Measurements from ENCODE around the gene CRYZL1. TPM values are rescaled to one million over a fixed set of nuclear protein-coding genes. Genes with fewer than 3 reads are reported as not detected.

The CRYZL1 gene
- total RNA-seq, 1 experiment from 2014 or later: 43.0 TPM

DNA sequence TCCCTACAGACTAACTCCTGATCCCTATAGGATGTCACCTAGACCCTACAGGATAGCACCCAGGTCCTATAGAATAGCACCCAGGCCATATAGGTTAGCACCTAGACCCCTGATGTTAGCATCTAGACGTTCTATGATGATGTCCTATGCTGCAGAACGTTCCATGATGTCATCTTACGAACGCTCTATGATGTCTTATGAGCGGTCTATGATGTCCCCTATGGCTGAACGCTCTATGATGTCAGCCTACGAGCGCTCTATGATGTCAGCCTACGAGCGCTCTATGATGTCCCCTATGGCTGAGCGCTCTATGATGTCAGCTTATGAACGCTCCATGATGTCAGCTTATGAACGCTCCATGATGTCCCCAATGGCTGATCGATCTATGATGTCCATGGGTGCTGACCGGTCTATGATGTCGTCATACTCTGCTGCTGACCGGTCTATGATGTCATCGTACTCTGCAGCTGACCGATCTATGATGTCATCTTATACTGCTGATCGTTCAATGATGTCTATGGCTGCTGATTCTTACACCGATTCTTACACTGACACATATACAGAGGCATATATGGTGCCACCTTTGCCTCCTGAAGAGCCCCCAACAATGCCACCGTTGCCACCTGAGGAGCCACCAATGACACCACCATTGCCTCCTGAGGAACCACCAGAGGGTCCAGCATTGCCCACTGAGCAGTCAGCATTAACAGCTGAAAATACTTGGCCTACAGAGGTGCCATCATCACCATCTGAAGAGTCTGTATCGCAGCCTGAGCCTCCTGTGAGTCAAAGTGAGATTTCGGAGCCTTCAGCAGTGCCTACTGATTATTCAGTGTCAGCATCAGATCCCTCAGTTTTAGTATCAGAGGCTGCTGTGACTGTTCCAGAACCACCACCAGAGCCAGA, 89.2 kb downstream of the CRYZL1 start:
- no peak overlapping the region for H3K4me3 ChIP-seq (replicated peaks in 1 of 2; ENCODE audit: low read depth in 1 of 2, low read length in 2 of 2)
- ChIA-PET CTCF (no interaction called here), POLR2A (no interaction called here), RAD21 (ENCODE audit: low non-redundant PET in 1 of 2, low total read pairs in 2 of 2, uncharacterized antibody in 2 of 2, unreplicated experiment in 2 of 2) (no interaction called here)
- intact Hi-C loops (cut with micrococcal nuclease): no loop called here
- no peaks in the 10 kb centered on the region for H3K27me3 ChIP-seq (ENCODE audit: insufficient read depth, low read length)
- peak; percentile 7; the same call in 1 of the 2 replicates for TF ChIP-seq JUND (IDR thresholded peaks at IDR 0.05)
- TF ChIP-seq POLR2AphosphoS5 (IDR thresholded peaks at IDR 0.05; ENCODE audit: low read depth, low read length): 0 out of 2 replicates have a peak, but pooled peaks have one; percentile 2
- TF ChIP-seq, protein P1, sequence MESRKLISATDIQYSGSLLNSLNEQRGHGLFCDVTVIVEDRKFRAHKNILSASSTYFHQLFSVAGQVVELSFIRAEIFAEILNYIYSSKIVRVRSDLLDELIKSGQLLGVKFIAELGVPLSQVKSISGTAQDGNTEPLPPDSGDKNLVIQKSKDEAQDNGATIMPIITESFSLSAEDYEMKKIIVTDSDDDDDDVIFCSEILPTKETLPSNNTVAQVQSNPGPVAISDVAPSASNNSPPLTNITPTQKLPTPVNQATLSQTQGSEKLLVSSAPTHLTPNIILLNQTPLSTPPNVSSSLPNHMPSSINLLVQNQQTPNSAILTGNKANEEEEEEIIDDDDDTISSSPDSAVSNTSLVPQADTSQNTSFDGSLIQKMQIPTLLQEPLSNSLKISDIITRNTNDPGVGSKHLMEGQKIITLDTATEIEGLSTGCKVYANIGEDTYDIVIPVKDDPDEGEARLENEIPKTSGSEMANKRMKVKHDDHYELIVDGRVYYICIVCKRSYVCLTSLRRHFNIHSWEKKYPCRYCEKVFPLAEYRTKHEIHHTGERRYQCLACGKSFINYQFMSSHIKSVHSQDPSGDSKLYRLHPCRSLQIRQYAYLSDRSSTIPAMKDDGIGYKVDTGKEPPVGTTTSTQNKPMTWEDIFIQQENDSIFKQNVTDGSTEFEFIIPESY (IDR thresholded peaks at IDR 0.05; ENCODE audit: extremely low read depth, insufficient replicate concordance, low read length): no peak
- H4K20me1 ChIP-seq (ENCODE audit: insufficient read depth): peaks cover 52% of the 10 kb centered on the region
- H3K4me1 ChIP-seq (ENCODE audit: control insufficient read depth in 1 of 2, insufficient read depth in 2 of 2, low read length in 2 of 2): no peaks in the 10 kb centered on the region
- H2AFZ ChIP-seq (ENCODE audit: low read depth, low read length, poor library complexity, severe bottlenecking): no peak overlapping the region
- DNase-seq (ENCODE audit: low read depth, low spot score) (no peak), ATAC-seq (peak; percentile 27)
- no peaks in the 10 kb centered on the region for H3K9me3 ChIP-seq (ENCODE audit: control insufficient read depth in 1 of 2, insufficient read depth in 1 of 2, low read depth in 1 of 2, low read length in 2 of 2)
- H3K9ac ChIP-seq (ENCODE audit: low read length): no peak overlapping the region
- H3K4me2 ChIP-seq (ENCODE audit: low read length): no peak overlapping the region
- no peak overlapping the region for H3K27ac ChIP-seq (ENCODE audit: low read depth, low read length)
- peaks cover 75 to 87% of the 10 kb centered on the region in 2 experiments for H3K36me3 ChIP-seq (ENCODE audit: control insufficient read depth in 1 of 2, insufficient read depth in 2 of 2, low read length in 2 of 2)
- no peaks in the 10 kb centered on the region for H3K9me2 ChIP-seq (ENCODE audit: insufficient read depth)
- BruUV-seq (replicated peaks): no TSS peak
- H3K79me2 ChIP-seq (ENCODE audit: insufficient read depth, low read length): peaks cover 100% of the 10 kb centered on the region

DNA sequence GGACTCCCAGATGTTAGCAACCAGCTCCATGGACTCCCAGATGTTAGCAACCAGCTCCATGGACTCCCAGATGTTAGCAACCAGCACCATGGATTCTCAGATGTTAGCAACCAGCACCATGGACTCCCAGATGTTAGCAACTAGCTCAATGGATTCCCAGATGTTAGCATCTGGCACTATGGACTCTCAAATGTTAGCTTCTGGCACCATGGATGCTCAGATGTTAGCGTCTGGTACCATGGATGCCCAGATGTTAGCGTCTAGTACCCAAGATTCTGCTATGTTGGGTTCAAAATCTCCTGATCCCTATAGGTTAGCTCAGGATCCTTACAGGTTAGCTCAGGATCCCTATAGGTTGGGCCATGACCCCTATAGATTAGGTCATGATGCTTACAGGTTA, 89.9 kb downstream of the CRYZL1 start:
- H3K27me3 ChIP-seq (ENCODE audit: insufficient read depth, low read length): no peaks in the 10 kb centered on the region
- H4K20me1 ChIP-seq (ENCODE audit: insufficient read depth): peaks cover 48% of the 10 kb centered on the region
- H3K9me2 ChIP-seq (ENCODE audit: insufficient read depth): no peaks in the 10 kb centered on the region
- no peak overlapping the region for H3K9ac ChIP-seq (ENCODE audit: low read length)
- H3K36me3 ChIP-seq (ENCODE audit: control insufficient read depth in 1 of 2, insufficient read depth in 2 of 2, low read length in 2 of 2): peaks cover 75 to 87% of the 10 kb centered on the region in 2 experiments
- DNase-seq (ENCODE audit: low read depth, low spot score): no peak
- ChIA-PET RAD21 (ENCODE audit: low non-redundant PET in 1 of 2, low total read pairs in 2 of 2, uncharacterized antibody in 2 of 2, unreplicated experiment in 2 of 2) (no interaction called here), POLR2A (no interaction called here), CTCF (no interaction called here)
- H3K4me1 ChIP-seq (ENCODE audit: control insufficient read depth in 1 of 2, insufficient read depth in 2 of 2, low read length in 2 of 2): no peaks in the 10 kb centered on the region
- no peak overlapping the region for H3K27ac ChIP-seq (ENCODE audit: low read depth, low read length)
- TF ChIP-seq, protein P2, sequence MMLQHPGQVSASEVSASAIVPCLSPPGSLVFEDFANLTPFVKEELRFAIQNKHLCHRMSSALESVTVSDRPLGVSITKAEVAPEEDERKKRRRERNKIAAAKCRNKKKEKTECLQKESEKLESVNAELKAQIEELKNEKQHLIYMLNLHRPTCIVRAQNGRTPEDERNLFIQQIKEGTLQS (IDR thresholded peaks at IDR 0.05): no peak
- TF ChIP-seq CBX3 (IDR thresholded peaks at IDR 0.05; ENCODE audit: low read depth): no peak
- TF ChIP-seq ELF1 (IDR thresholded peaks at IDR 0.05; ENCODE audit: borderline replicate concordance, low read depth): no peak
- 0 out of 2 replicates have a peak, but pooled peaks have one; percentile 3 for TF ChIP-seq POLR2AphosphoS5 (IDR thresholded peaks at IDR 0.05; ENCODE audit: low read depth, low read length)
- TF ChIP-seq, protein P3, sequence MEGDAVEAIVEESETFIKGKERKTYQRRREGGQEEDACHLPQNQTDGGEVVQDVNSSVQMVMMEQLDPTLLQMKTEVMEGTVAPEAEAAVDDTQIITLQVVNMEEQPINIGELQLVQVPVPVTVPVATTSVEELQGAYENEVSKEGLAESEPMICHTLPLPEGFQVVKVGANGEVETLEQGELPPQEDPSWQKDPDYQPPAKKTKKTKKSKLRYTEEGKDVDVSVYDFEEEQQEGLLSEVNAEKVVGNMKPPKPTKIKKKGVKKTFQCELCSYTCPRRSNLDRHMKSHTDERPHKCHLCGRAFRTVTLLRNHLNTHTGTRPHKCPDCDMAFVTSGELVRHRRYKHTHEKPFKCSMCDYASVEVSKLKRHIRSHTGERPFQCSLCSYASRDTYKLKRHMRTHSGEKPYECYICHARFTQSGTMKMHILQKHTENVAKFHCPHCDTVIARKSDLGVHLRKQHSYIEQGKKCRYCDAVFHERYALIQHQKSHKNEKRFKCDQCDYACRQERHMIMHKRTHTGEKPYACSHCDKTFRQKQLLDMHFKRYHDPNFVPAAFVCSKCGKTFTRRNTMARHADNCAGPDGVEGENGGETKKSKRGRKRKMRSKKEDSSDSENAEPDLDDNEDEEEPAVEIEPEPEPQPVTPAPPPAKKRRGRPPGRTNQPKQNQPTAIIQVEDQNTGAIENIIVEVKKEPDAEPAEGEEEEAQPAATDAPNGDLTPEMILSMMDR (IDR thresholded peaks at IDR 0.05 in 2 of 3, conservative IDR thresholded peaks at IDR 0.05 in 1 of 3; ENCODE audit: borderline replicate concordance in 1 of 3, insufficient read depth in 1 of 3, low read depth in 2 of 3, low read length in 2 of 3): no peak
- no peak for ATAC-seq
- no peaks in the 10 kb centered on the region for H3K9me3 ChIP-seq (ENCODE audit: control insufficient read depth in 1 of 2, insufficient read depth in 1 of 2, low read depth in 1 of 2, low read length in 2 of 2)
- no peak overlapping the region for H3K4me3 ChIP-seq (replicated peaks in 1 of 2; ENCODE audit: low read depth in 1 of 2, low read length in 2 of 2)
- intact Hi-C loops (cut with micrococcal nuclease): no loop called here
- BruUV-seq (replicated peaks): no TSS peak
- H2AFZ ChIP-seq (ENCODE audit: low read depth, low read length, poor library complexity, severe bottlenecking): no peak overlapping the region
- no peak overlapping the region for H3K4me2 ChIP-seq (ENCODE audit: low read length)
- peaks cover 100% of the 10 kb centered on the region for H3K79me2 ChIP-seq (ENCODE audit: insufficient read depth, low read length)

Data from HCT116 (cell line).